Measurements from ENCODE around the gene LRMDA. TPM values are rescaled to one million over a fixed set of nuclear protein-coding genes. Genes with fewer than 3 reads are reported as not detected.

LRMDA gene
- total and polyA plus RNA-seq, 2 of the 13 experiments (the other 11 are each of a cell fraction or from before 2014, with no cell fraction given) = 13.4 to 22.0 TPM

GRCh38 chr10:75899816-75900390 lies 468.5 kb downstream of the LRMDA start (continued):
- TF ChIP-seq, protein P1, sequence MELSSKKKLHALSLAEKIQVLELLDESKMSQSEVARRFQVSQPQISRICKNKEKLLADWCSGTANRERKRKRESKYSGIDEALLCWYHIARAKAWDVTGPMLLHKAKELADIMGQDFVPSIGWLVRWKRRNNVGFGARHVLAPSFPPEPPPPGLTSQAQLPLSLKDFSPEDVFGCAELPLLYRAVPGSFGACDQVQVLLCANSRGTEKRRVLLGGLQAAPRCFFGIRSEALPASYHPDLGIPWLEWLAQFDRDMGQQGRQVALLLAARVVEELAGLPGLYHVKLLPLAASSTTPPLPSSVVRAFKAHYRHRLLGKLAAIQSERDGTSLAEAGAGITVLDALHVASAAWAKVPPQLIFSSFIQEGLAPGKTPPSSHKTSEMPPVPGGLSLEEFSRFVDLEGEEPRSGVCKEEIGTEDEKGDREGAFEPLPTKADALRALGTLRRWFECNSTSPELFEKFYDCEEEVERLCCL (CRISPR knock-in tag; IDR thresholded peaks at IDR 0.05; ENCODE audit: borderline replicate concordance) = no peak
- TF ChIP-seq ZNF441 (CRISPR knock-in tag; IDR thresholded peaks at IDR 0.05; ENCODE audit: borderline replicate concordance) (no peak), ZFP82 (CRISPR knock-in tag; IDR thresholded peaks at IDR 0.05; ENCODE audit: borderline replicate concordance) (no peak), SOX13 (IDR thresholded peaks at IDR 0.05) (no peak), SOX13 (CRISPR knock-in tag; conservative IDR thresholded peaks at IDR 0.05 in 1 of 2, IDR thresholded peaks at IDR 0.05 in 1 of 2) (peak in 1 of 2 experiments; percentile 33; a peak in 1 of 4 replicates), ZNF605 (CRISPR knock-in tag; IDR thresholded peaks at IDR 0.05) (no peak), MEIS2 (CRISPR knock-in tag; IDR thresholded peaks at IDR 0.05) (no peak), ZNF713 (CRISPR knock-in tag; IDR thresholded peaks at IDR 0.05) (no peak), SRY (CRISPR knock-in tag; IDR thresholded peaks at IDR 0.05) (no peak), RFX5 (IDR thresholded peaks at IDR 0.05; ENCODE audit: low read depth, low read length) (no peak), ISL2 (CRISPR knock-in tag; IDR thresholded peaks at IDR 0.05) (0 out of 2 replicates have a peak, but pooled peaks have one; percentile 17), RFXANK (CRISPR knock-in tag; IDR thresholded peaks at IDR 0.05) (no peak), ZNF207 (IDR thresholded peaks at IDR 0.05; ENCODE audit: borderline replicate concordance) (no peak), SRSF4 (IDR thresholded peaks at IDR 0.05; ENCODE audit: low read depth, low read length, poor library complexity, severe bottlenecking) (no peak), NR1H2 (CRISPR knock-in tag; IDR thresholded peaks at IDR 0.05; ENCODE audit: borderline replicate concordance, low read depth) (no peak), DNMT1 (CRISPR knock-in tag; IDR thresholded peaks at IDR 0.05) (no peak), ZNF75D (CRISPR knock-in tag; IDR thresholded peaks at IDR 0.05; ENCODE audit: borderline replicate concordance) (no peak), PPARG (CRISPR knock-in tag; conservative IDR thresholded peaks at IDR 0.05) (no peak), ZNF740 (CRISPR knock-in tag; IDR thresholded peaks at IDR 0.05) (no peak), ZNF331 (CRISPR knock-in tag; IDR thresholded peaks at IDR 0.05) (no peak), ZFP36 (IDR thresholded peaks at IDR 0.05; ENCODE audit: borderline replicate concordance, low read depth, low read length, partially characterized antibody) (no peak), TOE1 (CRISPR knock-in tag; IDR thresholded peaks at IDR 0.05) (no peak), SUZ12 (IDR thresholded peaks at IDR 0.05; ENCODE audit: low read depth, low read length) (no peak), ZNF766 (CRISPR knock-in tag; IDR thresholded peaks at IDR 0.05; ENCODE audit: borderline replicate concordance) (no peak), SOX5 (CRISPR knock-in tag; IDR thresholded peaks at IDR 0.05; ENCODE audit: borderline replicate concordance) (peak; percentile 15; the same call in 1 of the 2 replicates), USF2 (IDR thresholded peaks at IDR 0.05; ENCODE audit: low read depth, low read length) (no peak), USF2 (CRISPR knock-in tag; IDR thresholded peaks at IDR 0.05; ENCODE audit: borderline replicate concordance) (no peak), SP140L (CRISPR knock-in tag; IDR thresholded peaks at IDR 0.05; ENCODE audit: borderline replicate concordance) (no peak)

Data from HepG2 (cell line).